Osteoblast (primary cell): Measurements from ENCODE around the gene AAMP. TPM values are rescaled to one million over a fixed set of nuclear protein-coding genes. Genes with fewer than 3 reads are reported as not detected.

Experiments
- DNase-seq: peaks from one replicate; pipeline ENCODE4 v3.0.0; 2011; ENCODE audit warnings: low spot score, mixed read lengths; ENCODE audit not compliant: insufficient read length; ENCODE audit errors: missing footprints
- H2AFZ ChIP-seq: 2 replicates; pipeline ENCODE4 v1.6.0; 2011; ENCODE audit warnings: mild to moderate bottlenecking, low read length
- H3K27ac ChIP-seq: 2 replicates; pipeline ENCODE4 v1.5.1; 2011; ENCODE audit warnings: mild to moderate bottlenecking, low read depth, low read length, moderate library complexity
- H3K27me3 ChIP-seq: 2 replicates; pipeline ENCODE4 v1.6.0; 2012; ENCODE audit warnings: mild to moderate bottlenecking, control low read depth, inconsistent platforms, low read length, moderate library complexity; ENCODE audit not compliant: insufficient read depth
- H3K36me3 ChIP-seq: 2 replicates; pipeline ENCODE4 v1.5.1; 2011; ENCODE audit warnings: mild to moderate bottlenecking, low read length, control low read depth, moderate library complexity; ENCODE audit not compliant: insufficient read depth
- H3K4me1 ChIP-seq: 2 replicates; pipeline ENCODE4 v1.5.1; 2011; ENCODE audit warnings: mild to moderate bottlenecking, low read length, control low read depth, moderate library complexity; ENCODE audit not compliant: insufficient read depth
- H3K4me2 ChIP-seq: 2 replicates; pipeline ENCODE4 v1.6.0; 2011; ENCODE audit warnings: mild to moderate bottlenecking, low read length; ENCODE audit not compliant: insufficient read depth
- H3K4me3 ChIP-seq: fragments of 200-600 bp; sonication (generic); 3 replicates; pipeline ENCODE4 v1.5.1; 2012; ENCODE audit warnings: mild to moderate bottlenecking, low read length, inconsistent platforms; ENCODE audit not compliant: insufficient read depth
- H3K79me2 ChIP-seq: 2 replicates; pipeline ENCODE4 v1.6.0; 2012; ENCODE audit warnings: mild to moderate bottlenecking, low read length, control low read depth, inconsistent platforms; ENCODE audit not compliant: insufficient read depth
- H3K9me3 ChIP-seq: 2 replicates; pipeline ENCODE4 v1.5.1; 2011; ENCODE audit warnings: low read depth, low read length, control low read depth
- H4K20me1 ChIP-seq: 2 replicates; pipeline ENCODE4 v1.6.0; 2012; ENCODE audit warnings: mild to moderate bottlenecking, low read length, control low read depth; ENCODE audit not compliant: insufficient read depth
- total RNA-seq: library from RNA; depleted of rRNA; stranded (reverse); fragments of >200 nt; gene quantifications from 2 replicates; pipeline ENCODE4 v1.2.3, GENCODE V29; 2012
- TF ChIP-seq, protein P1 (sequence below): IDR thresholded peaks from 2 replicates; pipeline ENCODE4 v1.5.1; 2011; ENCODE audit warnings: mild to moderate bottlenecking, low read depth, low read length, moderate library complexity; ENCODE audit errors: extremely low read depth

The AAMP gene
- total RNA-seq, 1 donor: 97.0 TPM

DNA sequence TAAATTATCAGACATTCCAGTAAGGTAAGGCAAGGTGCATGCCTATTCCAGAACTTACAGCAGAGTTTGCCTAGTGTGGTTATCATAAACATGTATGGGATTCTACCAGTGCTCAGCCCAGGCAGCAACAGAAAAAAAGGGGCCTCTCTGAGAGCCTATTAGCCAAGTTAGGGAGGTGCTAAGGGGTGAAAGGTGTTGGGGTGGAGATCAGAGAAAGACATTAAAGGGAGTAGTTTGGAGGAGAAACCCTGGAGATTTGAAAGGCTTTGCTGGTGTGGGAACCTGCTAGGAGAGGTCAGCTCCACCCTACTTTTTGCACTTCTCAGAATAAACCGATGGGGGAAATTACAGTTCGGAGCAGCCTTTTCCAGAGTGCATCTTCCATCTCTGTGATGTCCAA lies 50.0 kb downstream of the AAMP start:
- H3K4me2 ChIP-seq: peak overlapping the region; percentile 83
- peak; percentile 75 for DNase-seq
- peaks cover 53% of the 10 kb centered on the region for H3K4me1 ChIP-seq
- no peak overlapping the region for H2AFZ ChIP-seq
- peaks cover 73% of the 10 kb centered on the region for H4K20me1 ChIP-seq
- TF ChIP-seq, protein P1, sequence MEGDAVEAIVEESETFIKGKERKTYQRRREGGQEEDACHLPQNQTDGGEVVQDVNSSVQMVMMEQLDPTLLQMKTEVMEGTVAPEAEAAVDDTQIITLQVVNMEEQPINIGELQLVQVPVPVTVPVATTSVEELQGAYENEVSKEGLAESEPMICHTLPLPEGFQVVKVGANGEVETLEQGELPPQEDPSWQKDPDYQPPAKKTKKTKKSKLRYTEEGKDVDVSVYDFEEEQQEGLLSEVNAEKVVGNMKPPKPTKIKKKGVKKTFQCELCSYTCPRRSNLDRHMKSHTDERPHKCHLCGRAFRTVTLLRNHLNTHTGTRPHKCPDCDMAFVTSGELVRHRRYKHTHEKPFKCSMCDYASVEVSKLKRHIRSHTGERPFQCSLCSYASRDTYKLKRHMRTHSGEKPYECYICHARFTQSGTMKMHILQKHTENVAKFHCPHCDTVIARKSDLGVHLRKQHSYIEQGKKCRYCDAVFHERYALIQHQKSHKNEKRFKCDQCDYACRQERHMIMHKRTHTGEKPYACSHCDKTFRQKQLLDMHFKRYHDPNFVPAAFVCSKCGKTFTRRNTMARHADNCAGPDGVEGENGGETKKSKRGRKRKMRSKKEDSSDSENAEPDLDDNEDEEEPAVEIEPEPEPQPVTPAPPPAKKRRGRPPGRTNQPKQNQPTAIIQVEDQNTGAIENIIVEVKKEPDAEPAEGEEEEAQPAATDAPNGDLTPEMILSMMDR: no peak
- peaks cover 29% of the 10 kb centered on the region for H3K36me3 ChIP-seq
- H3K27me3 ChIP-seq: no peaks in the 10 kb centered on the region
- H3K9me3 ChIP-seq: no peaks in the 10 kb centered on the region
- H3K4me3 ChIP-seq: peak overlapping the region; percentile 96
- H3K79me2 ChIP-seq: peaks cover 86% of the 10 kb centered on the region
- peak overlapping the region; percentile 18 for H3K27ac ChIP-seq

DNA sequence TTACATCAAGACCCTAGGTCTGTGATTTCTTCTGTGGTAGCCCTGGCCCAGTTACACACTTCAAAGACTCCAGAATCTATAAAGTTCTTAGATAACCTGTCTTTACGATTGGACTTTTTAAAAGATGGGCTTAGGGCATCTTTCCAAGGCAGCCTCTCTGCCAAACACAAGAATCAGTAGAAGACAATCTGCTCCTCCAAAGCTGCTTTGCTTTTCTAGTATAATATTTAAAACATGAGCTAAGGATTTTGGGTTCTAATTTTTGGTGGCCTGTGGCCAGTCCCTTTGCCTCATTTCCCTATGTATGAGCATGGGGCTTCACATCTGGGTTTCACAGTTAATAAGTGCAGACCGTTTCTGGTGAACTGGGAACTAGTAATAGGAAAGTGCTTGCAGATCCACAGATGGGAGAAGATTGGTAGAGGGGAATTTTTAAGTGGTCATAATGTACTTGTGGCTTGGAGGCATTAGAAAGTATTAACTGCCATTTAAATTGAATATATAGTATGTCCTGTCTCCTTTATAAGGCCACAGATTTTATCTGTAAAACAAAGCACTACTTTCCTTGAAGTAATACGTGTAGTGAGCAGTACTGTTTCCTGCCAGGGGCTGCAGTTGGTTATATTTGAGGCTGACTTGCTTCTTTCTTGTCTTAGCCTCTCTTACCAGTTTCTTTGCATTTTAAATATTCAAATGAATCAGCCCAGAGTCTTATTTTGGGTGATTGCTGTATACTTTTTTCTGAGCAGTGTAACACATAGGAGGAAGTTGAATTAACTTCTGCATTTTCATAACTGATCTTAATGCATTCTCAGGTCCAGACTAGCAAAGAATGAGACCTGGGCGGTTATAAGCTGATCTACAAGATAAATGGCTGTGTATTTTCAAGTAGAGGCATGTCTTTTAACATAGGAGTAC lies 51.4 kb downstream of the AAMP start:
- peak overlapping the region; percentile 96 for H3K4me3 ChIP-seq
- peak overlapping the region; percentile 83 for H3K4me2 ChIP-seq
- peak overlapping the region; percentile 90 for H3K27ac ChIP-seq
- H2AFZ ChIP-seq: no peak overlapping the region
- no peak for DNase-seq
- H3K4me1 ChIP-seq: peaks cover 53% of the 10 kb centered on the region
- no peaks in the 10 kb centered on the region for H3K27me3 ChIP-seq
- H3K79me2 ChIP-seq: peaks cover 72% of the 10 kb centered on the region
- TF ChIP-seq, protein P1: no peak
- no peaks in the 10 kb centered on the region for H3K9me3 ChIP-seq
- peaks cover 17% of the 10 kb centered on the region for H3K36me3 ChIP-seq
- peaks cover 60% of the 10 kb centered on the region for H4K20me1 ChIP-seq

DNA sequence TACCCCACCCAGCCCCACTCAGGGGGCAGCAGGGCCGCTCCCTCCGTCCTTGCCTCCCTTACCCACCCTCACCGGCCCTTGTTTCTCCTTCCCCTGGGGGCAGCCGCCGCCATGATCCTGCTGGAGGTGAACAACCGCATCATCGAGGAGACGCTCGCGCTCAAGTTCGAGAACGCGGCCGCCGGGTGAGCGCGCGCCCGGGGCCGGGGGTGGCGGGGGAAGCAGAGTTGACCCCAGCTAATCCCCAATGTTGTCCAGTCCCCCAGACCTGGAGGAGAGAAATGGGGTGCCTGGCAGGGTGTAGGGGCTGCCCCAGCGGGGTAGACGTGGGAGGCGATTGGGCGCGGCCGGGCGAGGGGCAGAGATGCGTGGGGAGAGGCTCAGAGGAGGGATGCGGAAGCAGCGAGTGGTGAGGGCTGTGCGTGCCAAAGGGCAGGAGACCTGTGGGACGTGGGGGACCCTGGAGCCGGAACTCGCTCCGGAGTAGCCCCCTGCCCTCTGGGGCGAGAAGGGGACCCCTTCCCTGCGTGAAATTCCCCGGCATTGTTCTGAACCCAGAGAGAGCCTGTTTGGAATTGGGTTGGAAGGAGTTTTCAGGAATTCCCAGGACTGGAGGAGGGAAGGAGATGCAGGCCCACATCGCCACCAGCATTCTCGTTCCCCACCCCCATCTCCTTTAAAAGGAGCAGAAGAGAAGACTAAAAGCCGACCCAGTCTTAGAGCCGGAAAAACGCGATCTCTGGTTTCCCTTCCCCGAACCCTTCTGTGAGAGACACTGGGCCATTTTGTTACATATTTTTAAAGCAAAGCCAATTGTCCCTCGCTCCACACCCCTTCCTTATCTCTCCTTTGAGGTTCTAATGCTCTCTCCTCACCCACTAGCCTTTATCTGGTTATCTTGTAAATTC lies 52.3 kb downstream of the AAMP start:
- Histone ChIP-seq H3K36me3 (peaks cover 14% of the 10 kb centered on the region), H4K20me1 (peaks cover 50% of the 10 kb centered on the region)
- peak; percentile 90 for DNase-seq

More for the DNA sequence above, 52.3 kb downstream of the AAMP start:
- Histone ChIP-seq H3K4me1 (peaks cover 48% of the 10 kb centered on the region), H3K27ac (peak overlapping the region; percentile 90), H3K27me3 (no peaks in the 10 kb centered on the region), H3K4me2 (peak overlapping the region; percentile 83), H3K4me3 (peak overlapping the region; percentile 96), H3K79me2 (peaks cover 63% of the 10 kb centered on the region), H3K9me3 (no peaks in the 10 kb centered on the region), H2AFZ (peak overlapping the region; percentile 25)
- TF ChIP-seq, protein P1: no peak
